H1 (cell line): ENCODE data around the gene SLC9A3. TPM values are rescaled to one million over a fixed set of nuclear protein-coding genes. Genes with fewer than 3 reads are reported as not detected.

Source experiments
- CTCF ChIA-PET: fragments of 300-600 bp; sonication (Branson Sonifier 250); formaldehyde crosslinking; loops from one replicate; lab custom pipeline; 2021; ENCODE audit not compliant: partially characterized antibody; lab: Charles Lee
- POLR2A ChIA-PET: fragments of 300-600 bp; sonication (Branson Sonifier 250); formaldehyde crosslinking; loops from one replicate; lab custom pipeline; 2021; ENCODE audit warnings: inconsistent platforms; ENCODE audit not compliant: partially characterized antibody; lab: Charles Lee
- DNase-seq, 2 experiments: peaks; one replicate each; pipeline versions ENCODE4 v3.0.0 to v3.0.0-alpha.2; 2010 to 2022; ENCODE audit warnings: low spot score in 2 of 2, low read depth in 1 of 2, mixed read lengths in 1 of 2
- FAIRE-seq: peaks from 2 replicates; lab custom pipeline; 2011; peaks lifted over from hg19 to GRCh38; lab: Jason Lieb, UNC
- H2AFZ ChIP-seq: 2 replicates; pipeline ENCODE4 v1.8.1; 2012; ENCODE audit warnings: low read length, inconsistent platforms
- H2AK5ac ChIP-seq: 2 replicates; pipeline ENCODE4 v1.6.1; 2013; ENCODE audit warnings: low read depth, low read length
- H2BK120ac ChIP-seq: replicated peaks from 2 replicates; pipeline ENCODE3; 2013; ENCODE audit warnings: low read depth, low read length, inconsistent platforms
- H2BK12ac ChIP-seq: 2 replicates; pipeline ENCODE4 v1.6.1; 2013; ENCODE audit warnings: low read depth, low read length
- H2BK15ac ChIP-seq: 2 replicates; pipeline ENCODE4 v1.6.1; 2013; ENCODE audit warnings: low read length
- H2BK20ac ChIP-seq: 2 replicates; pipeline ENCODE4 v1.6.1; 2013; ENCODE audit warnings: low read length
- H2BK5ac ChIP-seq: 2 replicates; pipeline ENCODE4 v1.6.1; 2013; ENCODE audit warnings: low read depth, low read length
- H3K14ac ChIP-seq: 2 replicates; pipeline ENCODE4 v1.6.1; 2013; ENCODE audit warnings: inconsistent platforms; ENCODE audit not compliant: insufficient read length
- H3K18ac ChIP-seq: 2 replicates; pipeline ENCODE4 v1.6.1; 2013; ENCODE audit warnings: low read length; ENCODE audit errors: extremely low read depth
- H3K23ac ChIP-seq: 2 replicates; pipeline ENCODE4 v1.6.1; 2013; ENCODE audit warnings: inconsistent platforms; ENCODE audit not compliant: insufficient read length
- H3K23me2 ChIP-seq: 2 replicates; pipeline ENCODE4 v1.6.1; 2013; ENCODE audit warnings: low read depth, low read length
- H3K27ac ChIP-seq: 2 replicates; pipeline ENCODE4 v1.6.1; 2011; ENCODE audit warnings: low read depth, low read length, inconsistent platforms
- H3K27me3 ChIP-seq, 4 experiments: replicated peaks in 1 of 4; 1 replicate in 1 of 4; 2 replicates in 3 of 4; pipeline versions ENCODE4 v1.6.1 to v1.8.1; 2011 to 2013; ENCODE audit warnings: low read length in 3 of 4, mild to moderate bottlenecking in 3 of 4, inconsistent platforms in 2 of 4, mixed read lengths in 2 of 4, moderate library complexity in 1 of 4; ENCODE audit not compliant: control insufficient read depth in 3 of 4, insufficient read depth in 3 of 4; ENCODE audit errors: extremely low read depth in 1 of 4
- H3K36me3 ChIP-seq, 4 experiments: 2 replicates each; pipeline versions ENCODE4 v1.6.1 to v1.8.1; 2011 to 2013; ENCODE audit warnings: mild to moderate bottlenecking in 4 of 4, low read length in 3 of 4, moderate library complexity in 2 of 4, control low read depth in 1 of 4, inconsistent platforms in 1 of 4; ENCODE audit not compliant: insufficient read depth in 4 of 4, control insufficient read depth in 2 of 4
- H3K4ac ChIP-seq: replicated peaks from 2 replicates; pipeline ENCODE3; 2013; ENCODE audit warnings: low read length, low read depth, mixed read lengths, inconsistent platforms; ENCODE audit not compliant: insufficient read length
- H3K4me1 ChIP-seq, 4 experiments: replicated peaks in 1 of 4; 1 replicate in 1 of 4; 2 replicates in 3 of 4; pipeline versions ENCODE4 v1.6.1 to v1.8.1; 2011 to 2013; ENCODE audit warnings: low read length in 3 of 4, inconsistent platforms in 2 of 4, mixed read lengths in 1 of 4; ENCODE audit not compliant: insufficient read depth in 4 of 4, control insufficient read depth in 3 of 4
- H3K4me2 ChIP-seq, 2 experiments: 2 replicates each; pipeline versions ENCODE4 v1.6.1 to v1.8.1; 2011 to 2013; ENCODE audit warnings: low read depth in 2 of 2, low read length in 2 of 2, control low read depth in 1 of 2, inconsistent platforms in 1 of 2, mild to moderate bottlenecking in 1 of 2; ENCODE audit not compliant: insufficient read depth in 1 of 2
- H3K4me3 ChIP-seq, 4 experiments: fragments of 200-600, 300-600 bp in 1 of 4; sonication (generic), shearing (Covaris generic), sonication (Bioruptor Twin) in 1 of 4; 2 replicates each; pipeline versions ENCODE4 v1.5.1 to v1.8.1; 2011 to 2016; ENCODE audit warnings: low read length in 4 of 4, low read depth in 3 of 4, control low read depth in 2 of 4, inconsistent platforms in 2 of 4, mild to moderate bottlenecking in 2 of 4, mixed read lengths in 1 of 4, moderate library complexity in 1 of 4; ENCODE audit not compliant: insufficient read depth in 2 of 4; ENCODE audit errors: extremely low read depth in 1 of 4
- H3K56ac ChIP-seq: replicated peaks from 2 replicates; pipeline ENCODE3; 2013; ENCODE audit warnings: low read depth, mild to moderate bottlenecking, mixed read lengths, low read length, inconsistent platforms; ENCODE audit not compliant: insufficient read length
- H3K79me1 ChIP-seq: 2 replicates; pipeline ENCODE4 v1.6.1; 2013; ENCODE audit warnings: low read depth, low read length, control low read depth
- H3K79me2 ChIP-seq, 2 experiments: 2 replicates each; pipeline versions ENCODE4 v1.6.1 to v1.8.1; 2012 to 2013; ENCODE audit warnings: low read length in 2 of 2, mild to moderate bottlenecking in 2 of 2, inconsistent platforms in 1 of 2; ENCODE audit not compliant: insufficient read depth in 2 of 2, control insufficient read depth in 1 of 2
- H3K9ac ChIP-seq, 4 experiments: replicated peaks in 1 of 4; 1 replicate in 1 of 4; 2 replicates in 3 of 4; pipeline versions ENCODE4 v1.6.1 to v1.8.1; 2011 to 2013; ENCODE audit warnings: low read depth in 3 of 4, low read length in 3 of 4, control low read depth in 2 of 4, mild to moderate bottlenecking in 2 of 4, moderate library complexity in 2 of 4, inconsistent platforms in 1 of 4; ENCODE audit errors: extremely low read depth in 1 of 4
- H3K9me3 ChIP-seq, 2 experiments: 2 replicates each; pipeline versions ENCODE4 v1.6.1 to v1.8.1; 2012 to 2013; ENCODE audit warnings: mild to moderate bottlenecking in 2 of 2, moderate library complexity in 2 of 2, control low read depth in 1 of 2, inconsistent platforms in 1 of 2, low read depth in 1 of 2, low read length in 1 of 2, mixed read lengths in 1 of 2; ENCODE audit not compliant: insufficient read depth in 2 of 2
- H4K20me1 ChIP-seq, 2 experiments: replicated peaks in 1 of 2; 2 replicates each; pipeline versions ENCODE3 to v1.8.1; 2011 to 2013; ENCODE audit warnings: inconsistent platforms in 2 of 2, low read length in 2 of 2, mild to moderate bottlenecking in 1 of 2; ENCODE audit not compliant: insufficient read depth in 2 of 2, control insufficient read depth in 1 of 2
- H4K5ac ChIP-seq: 2 replicates; pipeline ENCODE4 v1.6.1; 2013; ENCODE audit warnings: low read length, low read depth, mixed read lengths, inconsistent platforms; ENCODE audit not compliant: insufficient read length
- H4K8ac ChIP-seq: 2 replicates; pipeline ENCODE4 v1.8.0; 2013; ENCODE audit warnings: mild to moderate bottlenecking, moderate library complexity, low read length, inconsistent platforms; ENCODE audit not compliant: insufficient read depth; ENCODE audit errors: extremely low read depth
- H4K91ac ChIP-seq: replicated peaks from 2 replicates; pipeline ENCODE3; 2013; ENCODE audit warnings: low read length, mixed read lengths, inconsistent platforms; ENCODE audit not compliant: insufficient read length
- CEBPB ChIP-seq: IDR thresholded peaks from 2 replicates; pipeline ENCODE4 v1.6.1; 2012; ENCODE audit warnings: low read depth, low read length
- JUN ChIP-seq: IDR thresholded peaks from 2 replicates; pipeline ENCODE4 v1.6.1; 2011; ENCODE audit warnings: low read depth, mild to moderate bottlenecking, improper control_type of control experiment, low read length
- KDM5A ChIP-seq: fragments of 200-600 bp; IDR thresholded peaks from 2 replicates; pipeline ENCODE4 v1.7.1; 2012; ENCODE audit warnings: mild to moderate bottlenecking, low read length, inconsistent platforms, mixed read lengths
- NANOG ChIP-seq: IDR thresholded peaks from 2 replicates; pipeline ENCODE4 v1.6.1; 2011; ENCODE audit warnings: low read length, low read depth, mild to moderate bottlenecking, inconsistent platforms; ENCODE audit not compliant: insufficient read depth, poor library complexity, severe bottlenecking
- RFX5 ChIP-seq: IDR thresholded peaks from 2 replicates; pipeline ENCODE4 v1.6.1; 2011; ENCODE audit warnings: low read depth, low read length, improper control_type of control experiment, borderline replicate concordance
- RNF2 ChIP-seq: fragments of 200-900, 300-1000 bp; sonication (generic); IDR thresholded peaks from 2 replicates; pipeline ENCODE4 v1.7.1; 2016; ENCODE audit warnings: borderline replicate concordance, low read depth, mild to moderate bottlenecking, antibody characterized with exemption, low read length; ENCODE audit not compliant: poor library complexity, severe bottlenecking; ENCODE audit errors: missing control alignments
- SAP30 ChIP-seq: fragments of 300-600 bp; sonication (generic); IDR thresholded peaks from 2 replicates; pipeline ENCODE4 v1.7.1; 2012; ENCODE audit warnings: low read length, moderate library complexity, mild to moderate bottlenecking, inconsistent platforms; ENCODE audit not compliant: insufficient read depth, insufficient replicate concordance
- SIN3A ChIP-seq, 2 experiments: IDR thresholded peaks in 1 of 2; conservative IDR thresholded peaks in 1 of 2; 2 replicates each; pipeline ENCODE4 v1.6.1; 2011 to 2012; ENCODE audit warnings: low read length in 2 of 2, improper control_type of control experiment in 1 of 2, low read depth in 1 of 2, mild to moderate bottlenecking in 1 of 2
- SP2 ChIP-seq: IDR thresholded peaks from 2 replicates; pipeline ENCODE4 v1.6.1; 2012; ENCODE audit warnings: mild to moderate bottlenecking, low read length, inconsistent platforms
- SP4 ChIP-seq: IDR thresholded peaks from 2 replicates; pipeline ENCODE4 v1.6.1; 2012; ENCODE audit warnings: low read length, inconsistent platforms
- TEAD4 ChIP-seq: IDR thresholded peaks from 2 replicates; pipeline ENCODE4 v1.6.1; 2012; ENCODE audit warnings: low read depth, low read length, inconsistent platforms, mixed read lengths
- WGBS, 2 experiments: shearing (Covaris generic) in 1 of 2; methylation state at CpG; one replicate each; pipeline versions ENCODE4 v1.1.6 to v1.1.7; 2013 to 2015; ENCODE audit warnings: low lambda C conversion rate in 2 of 2, mixed read lengths in 2 of 2, inconsistent platforms in 1 of 2, low coverage in 1 of 2, missing lambda C conversion rate in 1 of 2; ENCODE audit not compliant: insufficient replicate concordance in 2 of 2, insufficient coverage in 1 of 2, insufficient read length in 1 of 2; ENCODE audit errors: extremely low coverage in 1 of 2, missing lambda C conversion rate in 1 of 2; 5-methylcytosine and 5-hydroxymethylcytosine counted together
- polyA plus RNA-seq, 7 experiments: library from polyadenylated mRNA; depleted of rRNA in 3 of 7; stranded (reverse) in 5 of 7; unstranded in 2 of 7; fragments of >200 nt in 5 of 7; fragments of 200-250 nt in 2 of 7; gene quantifications; 1 replicate in 5 of 7; 2 replicates in 1 of 7; 4 replicates in 1 of 7; pipeline versions ENCODE4 v1.2.1 to v1.2.3, GENCODE V29; 2011 to 2013; ENCODE audit warnings: missing spikeins in 2 of 7, mixed read lengths in 2 of 7
- total RNA-seq: library from RNA; stranded (reverse); fragmentation: NEBNext Ultra II Directional; extraction: Animal tissue kit (Norgen Biotek cat#: 25700); gene quantifications from 2 replicates; pipeline ENCODE4 v1.2.1, GENCODE V29; 2021
- TF ChIP-seq, protein P1 (sequence below): IDR thresholded peaks from 2 replicates; pipeline ENCODE4 v1.6.1; 2012; ENCODE audit warnings: low read length, inconsistent platforms

SLC9A3 gene
- total and polyA plus RNA-seq, 2 of the 8 experiments (the other 6 are each of a cell fraction or from before 2014, with no cell fraction given) = 0.95 to 1.0 TPM

- TF ChIP-seq KDM5A (no peak), CEBPB (no peak), TEAD4 (no peak), JUN (no peak), SP4 (no peak), NANOG (no peak), SIN3A (conservative IDR thresholded peaks at IDR 0.05 in 1 of 2, IDR thresholded peaks at IDR 0.05 in 1 of 2; ENCODE audit: low read depth in 1 of 2, low read length in 2 of 2) (no peak), SP2 (no peak), SAP30 (no peak), RFX5 (no peak), RNF2 (no peak)
- TF ChIP-seq, protein P1, sequence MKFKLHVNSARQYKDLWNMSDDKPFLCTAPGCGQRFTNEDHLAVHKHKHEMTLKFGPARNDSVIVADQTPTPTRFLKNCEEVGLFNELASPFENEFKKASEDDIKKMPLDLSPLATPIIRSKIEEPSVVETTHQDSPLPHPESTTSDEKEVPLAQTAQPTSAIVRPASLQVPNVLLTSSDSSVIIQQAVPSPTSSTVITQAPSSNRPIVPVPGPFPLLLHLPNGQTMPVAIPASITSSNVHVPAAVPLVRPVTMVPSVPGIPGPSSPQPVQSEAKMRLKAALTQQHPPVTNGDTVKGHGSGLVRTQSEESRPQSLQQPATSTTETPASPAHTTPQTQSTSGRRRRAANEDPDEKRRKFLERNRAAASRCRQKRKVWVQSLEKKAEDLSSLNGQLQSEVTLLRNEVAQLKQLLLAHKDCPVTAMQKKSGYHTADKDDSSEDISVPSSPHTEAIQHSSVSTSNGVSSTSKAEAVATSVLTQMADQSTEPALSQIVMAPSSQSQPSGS = no peak
- TF ChIP-seq, all 59 proteins: peak for 0
- Histone ChIP-seq H3K9me3 (no peaks in the 10 kb centered on the region), H3K36me3 (no peaks in the 10 kb centered on the region), H3K14ac (no peak overlapping the region), H3K4me3 (no peak overlapping the region), H2BK5ac (no peak overlapping the region), H3K27me3 (peaks cover 2 to 12% (median 6%) of the 10 kb centered on the region in 4 experiments; a peak in 5 of 7 replicates), H3K23me2 (no peaks in the 10 kb centered on the region), H2AFZ (no peak overlapping the region), H2AK5ac (no peak overlapping the region), H4K91ac (no peak overlapping the region), H3K79me1 (no peaks in the 10 kb centered on the region), H3K9ac (no peak overlapping the region), H3K4me2 (no peak overlapping the region), H2BK15ac (no peak overlapping the region), H4K20me1 (no peaks in the 10 kb centered on the region), H3K23ac (no peak overlapping the region), H2BK120ac (no peak overlapping the region), H3K27ac (no peak overlapping the region), H3K18ac (no peak overlapping the region), H4K8ac (no peak overlapping the region), H2BK20ac (no peak overlapping the region), H3K79me2 (no peaks in the 10 kb centered on the region), H4K5ac (no peak overlapping the region), H3K4ac (no peak overlapping the region), H3K56ac (no peak overlapping the region), H3K4me1 (no peaks in the 10 kb centered on the region), H2BK12ac (no peak overlapping the region)
- DNase-seq = no peak
- WGBS, 2 experiments = 91% methylated on average over 23 of the region's 23 CpGs; no CpG with 5 or more reads in 1 of the 2 experiments
- ChIA-PET POLR2A (no interaction called here), CTCF (interaction anchor here (0.8 kb wide), 1 partner anchor 232 kb away, joined by 4 read pairs; no protein-coding TSS in a partner anchor)
- FAIRE-seq = no peak
Measured at GRCh38 chr5:569358-569867, 45.2 kb upstream of the SLC9A3 start.
